ENCODE results near the gene PSMA8. TPM values are rescaled to one million over a fixed set of nuclear protein-coding genes. Genes with fewer than 3 reads are reported as not detected.
"Not testable (repeated sequence)": the region's sequence is repeated elsewhere in the genome, so short reads cannot be mapped to it uniquely, and the experiment has no call there.

PSMA8 gene
- total RNA-seq, 2 experiments from 2014 or later = 0.60 to 0.83 TPM

GRCh38 chr18:26185267-26185666 is 51.6 kb downstream of the PSMA8 start:
- CTCF ChIA-PET = no interaction called here
- no peak for DNase-seq
- H3K27ac Mint-ChIP-seq = no peak overlapping the region
- H3K4me3 Mint-ChIP-seq = no peak overlapping the region
- no peaks in the 10 kb centered on the region for H3K9me3 Mint-ChIP-seq
- POLR2A ChIA-PET = no interaction called here
- no peaks in the 10 kb centered on the region for H3K27me3 Mint-ChIP-seq
- H3K4me1 Mint-ChIP-seq = peaks cover 5% of the 10 kb centered on the region
- no peaks in the 10 kb centered on the region for H3K36me3 Mint-ChIP-seq (ENCODE audit: low read depth)

GRCh38 chr18:26190506-26190905 is 56.8 kb downstream of the PSMA8 start:
- POLR2A ChIA-PET = interaction anchor here (1.5 to 2.5 kb wide), 2 partner anchors 36 to 99 kb away, joined by 5 read pairs; no protein-coding TSS in a partner anchor
- DNase-seq = peak; percentile 47
- Mint-ChIP-seq H3K4me1 (peaks cover 9% of the 10 kb centered on the region), H3K27me3 (no peaks in the 10 kb centered on the region), H3K27ac (peak overlapping the region; percentile 64), H3K9me3 (no peaks in the 10 kb centered on the region), H3K4me3 (peak overlapping the region; percentile 74), H3K36me3 (ENCODE audit: low read depth) (no peaks in the 10 kb centered on the region)
- CTCF ChIA-PET = no interaction called here

GRCh38 chr18:26192233-26192632 is 58.6 kb downstream of the PSMA8 start:
- CTCF ChIA-PET = no interaction called here
- Mint-ChIP-seq H3K27me3 (no peaks in the 10 kb centered on the region), H3K4me3 (no peak overlapping the region), H3K36me3 (ENCODE audit: low read depth) (no peaks in the 10 kb centered on the region), H3K27ac (no peak overlapping the region), H3K4me1 (peaks cover 9% of the 10 kb centered on the region), H3K9me3 (no peaks in the 10 kb centered on the region)
- no peak for DNase-seq
- POLR2A ChIA-PET = no interaction called here

DNA sequence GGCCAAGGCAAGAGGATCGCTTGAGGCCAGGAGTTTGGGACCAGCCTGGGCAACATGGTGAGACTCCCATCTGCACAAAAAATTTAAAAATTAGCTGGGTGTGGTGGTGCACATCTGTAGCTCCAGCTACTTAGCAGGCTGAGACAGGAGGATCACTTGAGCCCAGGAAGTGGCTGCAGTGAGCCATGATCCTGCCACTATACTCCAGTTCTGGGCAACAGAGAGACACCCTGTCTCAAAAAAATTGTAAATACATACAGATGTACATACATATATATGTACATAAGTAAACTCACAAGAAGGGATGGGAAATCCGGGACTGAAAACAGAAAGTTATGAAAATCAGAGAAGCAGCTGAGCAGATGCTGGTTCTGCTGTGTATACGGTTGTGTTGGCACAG is 62.9 kb downstream of the PSMA8 start:
- no peak overlapping the region for H3K4me3 Mint-ChIP-seq
- H3K4me1 Mint-ChIP-seq = peaks cover 4% of the 10 kb centered on the region
- H3K9me3 Mint-ChIP-seq = no peaks in the 10 kb centered on the region
- POLR2A ChIA-PET = no interaction called here
- no peak for DNase-seq
- CTCF ChIA-PET = interaction anchor here (0.5 kb wide), 1 partner anchor 49 kb away, joined by 3 read pairs; no protein-coding TSS in a partner anchor
- H3K27ac Mint-ChIP-seq = no peak overlapping the region
- H3K27me3 Mint-ChIP-seq = no peaks in the 10 kb centered on the region
- H3K36me3 Mint-ChIP-seq (ENCODE audit: low read depth) = no peaks in the 10 kb centered on the region

- H3K27ac Mint-ChIP-seq; H3K4me1 Mint-ChIP-seq; POLR2A ChIA-PET; H3K9me3 Mint-ChIP-seq; H3K36me3 Mint-ChIP-seq (ENCODE audit: low read depth); H3K27me3 Mint-ChIP-seq; CTCF ChIA-PET; H3K4me3 Mint-ChIP-seq; DNase-seq: not testable (repeated sequence)
These were observed 68.3 kb downstream of the PSMA8 start for GRCh38 chr18:26202001-26202400.

- H3K4me3 Mint-ChIP-seq = no peak overlapping the region
- H3K27ac Mint-ChIP-seq = no peak overlapping the region
- ChIA-PET CTCF (no interaction called here), POLR2A (no interaction called here)
- H3K4me1 Mint-ChIP-seq = no peaks in the 10 kb centered on the region
- H3K9me3 Mint-ChIP-seq = no peaks in the 10 kb centered on the region
- peaks cover 2% of the 10 kb centered on the region for H3K27me3 Mint-ChIP-seq
- DNase-seq = no peak
- H3K36me3 Mint-ChIP-seq (ENCODE audit: low read depth) = no peaks in the 10 kb centered on the region
These were observed 71.6 kb downstream of the PSMA8 start for GRCh38 chr18:26205318-26205717.

- CTCF ChIA-PET = no interaction called here
- DNase-seq = no peak
- POLR2A ChIA-PET = no interaction called here
- Mint-ChIP-seq H3K27ac (no peak overlapping the region), H3K27me3 (peaks cover 2% of the 10 kb centered on the region), H3K4me1 (no peaks in the 10 kb centered on the region), H3K9me3 (no peaks in the 10 kb centered on the region), H3K4me3 (no peak overlapping the region), H3K36me3 (ENCODE audit: low read depth) (no peaks in the 10 kb centered on the region)
These were observed 72.8 kb downstream of the PSMA8 start for GRCh38 chr18:26206488-26206887.

DNA sequence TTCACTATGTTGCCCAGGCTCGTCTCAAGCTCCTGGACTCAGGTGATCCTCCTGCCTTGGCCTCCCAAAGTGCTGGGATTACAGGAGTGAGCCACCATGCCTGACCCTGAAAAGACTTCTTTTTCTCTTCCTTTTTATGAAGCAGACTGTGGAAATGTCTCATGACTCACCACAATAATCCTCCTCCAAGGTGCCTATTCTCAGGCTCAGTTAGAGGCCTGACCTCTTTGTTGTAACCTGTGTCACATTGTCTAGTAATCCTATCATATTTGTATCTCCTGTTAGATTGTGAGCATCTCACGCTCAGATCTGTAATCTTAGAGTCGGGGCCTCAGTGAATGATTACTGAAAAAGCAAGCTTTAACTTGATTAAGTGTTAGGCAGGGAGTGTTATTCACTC is 74.3 kb downstream of the PSMA8 start:
- H3K27ac Mint-ChIP-seq = no peak overlapping the region
- no peak overlapping the region for H3K4me3 Mint-ChIP-seq
- H3K9me3 Mint-ChIP-seq = no peaks in the 10 kb centered on the region
- POLR2A ChIA-PET = no interaction called here
- no peaks in the 10 kb centered on the region for H3K4me1 Mint-ChIP-seq
- H3K27me3 Mint-ChIP-seq = peaks cover 2% of the 10 kb centered on the region
- H3K36me3 Mint-ChIP-seq (ENCODE audit: low read depth) = no peaks in the 10 kb centered on the region
- no peak for DNase-seq
- CTCF ChIA-PET = no interaction called here

GRCh38 chr18:26208977-26209376 is 75.3 kb downstream of the PSMA8 start:
- POLR2A ChIA-PET = no interaction called here
- Mint-ChIP-seq H3K27me3 (peaks cover 2% of the 10 kb centered on the region), H3K9me3 (no peaks in the 10 kb centered on the region), H3K27ac (no peak overlapping the region), H3K36me3 (ENCODE audit: low read depth) (no peaks in the 10 kb centered on the region), H3K4me3 (no peak overlapping the region), H3K4me1 (no peaks in the 10 kb centered on the region)
- CTCF ChIA-PET = no interaction called here
- no peak for DNase-seq

GRCh38 chr18:26210147-26210546 is 76.5 kb downstream of the PSMA8 start:
- DNase-seq = no peak
- H3K4me3 Mint-ChIP-seq = no peak overlapping the region
- no peak overlapping the region for H3K27ac Mint-ChIP-seq
- peaks cover 10% of the 10 kb centered on the region for H3K4me1 Mint-ChIP-seq
- ChIA-PET POLR2A (no interaction called here), CTCF (no interaction called here)
- H3K9me3 Mint-ChIP-seq = no peaks in the 10 kb centered on the region
- peaks cover 1% of the 10 kb centered on the region for H3K27me3 Mint-ChIP-seq
- no peaks in the 10 kb centered on the region for H3K36me3 Mint-ChIP-seq (ENCODE audit: low read depth)

GRCh38 chr18:26215247-26215970 is 81.7 kb downstream of the PSMA8 start:
- no peaks in the 10 kb centered on the region for H3K36me3 Mint-ChIP-seq (ENCODE audit: low read depth)
- H3K4me3 Mint-ChIP-seq = peak overlapping the region; percentile 71
- no peaks in the 10 kb centered on the region for H3K27me3 Mint-ChIP-seq
- ChIA-PET CTCF (no interaction called here), POLR2A (interaction anchor here (0.6 to 3.7 kb wide), 4 partner anchors 11 to 123 kb away, joined by 3 to 26 read pairs (median 3); partner anchors contain the start of gene TAF4B)
- H3K27ac Mint-ChIP-seq = peak overlapping the region; percentile 82
- DNase-seq = peak; percentile 32
- no peaks in the 10 kb centered on the region for H3K9me3 Mint-ChIP-seq
- H3K4me1 Mint-ChIP-seq = peaks cover 19% of the 10 kb centered on the region

DNA sequence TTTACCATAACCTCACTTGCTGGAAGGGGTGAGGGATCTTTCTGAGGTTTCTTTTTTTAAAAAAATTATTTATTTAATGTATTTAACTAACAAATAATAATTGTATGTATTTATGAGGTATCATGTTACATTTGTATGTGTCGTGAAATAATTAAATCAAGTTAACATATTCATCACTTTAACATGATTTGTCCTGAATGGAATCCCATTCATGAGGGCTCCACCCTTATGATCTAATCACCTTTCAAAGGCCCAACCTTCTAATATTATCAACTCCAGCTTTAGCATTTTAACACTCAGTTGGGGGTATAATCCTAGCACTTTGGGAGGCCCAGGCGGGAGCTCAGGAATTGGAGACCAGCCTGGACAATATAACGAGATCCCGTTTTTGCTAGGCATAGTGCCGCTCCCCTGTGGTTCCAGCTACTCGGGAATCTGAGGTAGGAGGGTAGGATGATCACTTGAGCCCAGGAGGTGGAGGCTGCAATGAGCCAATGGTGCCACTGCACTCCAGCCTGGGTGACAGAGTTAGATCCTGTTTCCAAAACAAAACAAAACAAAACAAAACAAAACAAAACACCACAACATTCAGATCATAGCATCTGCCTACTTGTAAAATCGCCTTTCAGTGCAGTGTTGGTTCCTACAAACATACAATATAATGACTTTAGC is 91.5 kb downstream of the PSMA8 start:
- H3K27ac Mint-ChIP-seq = no peak overlapping the region
- ChIA-PET CTCF (no interaction called here), POLR2A (interaction anchor here (3.6 kb wide), 2 partner anchors 10 to 135 kb away, joined by 26 read pairs; partner anchors contain the start of gene SS18)
- H3K4me1 Mint-ChIP-seq = peaks cover 31% of the 10 kb centered on the region
- no peak for DNase-seq
- H3K4me3 Mint-ChIP-seq = peak overlapping the region; percentile 92
- no peaks in the 10 kb centered on the region for H3K36me3 Mint-ChIP-seq (ENCODE audit: low read depth)
- no peaks in the 10 kb centered on the region for H3K9me3 Mint-ChIP-seq
- peaks cover 2% of the 10 kb centered on the region for H3K27me3 Mint-ChIP-seq

DNA sequence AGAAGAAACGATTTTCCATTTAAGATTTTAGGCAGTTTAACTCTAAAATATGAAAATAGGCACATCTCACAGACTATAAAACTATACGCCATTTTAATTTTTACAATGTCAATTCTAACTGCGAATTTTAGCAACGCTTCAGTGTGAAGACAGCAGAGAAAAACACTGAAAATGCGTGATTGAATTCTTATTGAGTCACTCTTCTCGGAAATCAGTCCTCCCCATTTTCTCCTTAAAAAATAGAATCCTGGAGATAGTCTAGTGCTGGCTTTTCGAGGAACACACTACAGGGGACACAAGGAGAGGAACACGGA is 92.2 kb downstream of the PSMA8 start:
- Mint-ChIP-seq H3K9me3 (no peaks in the 10 kb centered on the region), H3K4me3 (peak overlapping the region; percentile 92), H3K27ac (peak overlapping the region; percentile 77), H3K4me1 (peaks cover 31% of the 10 kb centered on the region), H3K36me3 (ENCODE audit: low read depth) (no peaks in the 10 kb centered on the region), H3K27me3 (peaks cover 2% of the 10 kb centered on the region)
- ChIA-PET CTCF (no interaction called here), POLR2A (interaction anchor here (1.0 to 3.6 kb wide), 5 partner anchors 8 to 138 kb away, joined by 5 to 26 read pairs (median 6); partner anchors contain the start of gene SS18)
- no peak for DNase-seq
